Measurements from ENCODE around the gene GDF11.
"Not testable (repeated sequence)": the region's sequence is repeated elsewhere in the genome, so short reads cannot be mapped to it uniquely, and the experiment has no call there.

GDF11 gene

GRCh38 chr12:55741931-55742680, 816 bp upstream of the GDF11 start:
- DNase-seq (ENCODE audit: low read depth, low spot score) = no peak

DNA sequence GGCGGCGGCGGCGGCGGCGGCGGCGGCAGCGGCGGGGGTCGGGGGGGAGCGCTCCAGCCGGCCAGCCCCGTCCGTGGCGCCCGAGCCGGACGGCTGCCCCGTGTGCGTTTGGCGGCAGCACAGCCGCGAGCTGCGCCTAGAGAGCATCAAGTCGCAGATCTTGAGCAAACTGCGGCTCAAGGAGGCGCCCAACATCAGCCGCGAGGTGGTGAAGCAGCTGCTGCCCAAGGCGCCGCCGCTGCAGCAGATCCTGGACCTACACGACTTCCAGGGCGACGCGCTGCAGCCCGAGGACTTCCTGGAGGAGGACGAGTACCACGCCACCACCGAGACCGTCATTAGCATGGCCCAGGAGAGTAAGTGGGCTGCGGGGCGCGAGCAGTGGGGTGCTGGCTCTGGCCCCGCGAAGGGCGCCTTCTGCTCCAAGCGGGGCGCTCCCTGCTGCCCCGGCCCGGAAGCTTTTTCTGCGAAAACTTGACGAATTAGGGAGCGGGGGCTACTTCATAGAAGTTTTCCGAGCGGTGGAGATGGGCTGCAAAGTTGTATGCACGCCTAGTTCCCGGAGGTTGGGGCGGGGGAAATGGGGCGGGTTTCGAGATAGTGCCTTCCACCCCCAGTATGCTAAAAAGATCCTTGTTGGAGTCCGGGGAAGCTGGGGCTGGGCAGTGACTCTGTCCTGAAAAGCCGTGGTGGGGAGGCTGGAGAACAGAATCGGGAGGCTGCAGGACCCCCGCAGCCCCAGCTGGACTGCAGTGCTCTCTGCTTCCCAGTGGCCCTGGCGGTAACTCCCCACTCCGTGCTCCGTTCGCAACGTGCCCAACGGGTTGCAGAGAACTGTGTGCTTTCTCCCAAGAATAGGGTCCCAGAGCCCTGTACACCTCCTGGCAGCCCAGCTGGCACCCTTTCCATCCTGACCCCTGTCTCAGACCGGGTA, 751 bp downstream of the GDF11 start:
- DNase-seq (ENCODE audit: low read depth, low spot score) = no peak

GRCh38 chr12:55744340-55745030, 1.6 kb downstream of the GDF11 start:
- DNase-seq (ENCODE audit: low read depth, low spot score) = no peak

- no peak for DNase-seq (ENCODE audit: low read depth, low spot score)
Observed at GRCh38 chr12:55745361-55746173, 2.6 kb downstream of the GDF11 start.

GRCh38 chr12:55746174-55746912, 3.4 kb downstream of the GDF11 start:
- no peak for DNase-seq (ENCODE audit: low read depth, low spot score)

GRCh38 chr12:55746913-55747231, 4.0 kb downstream of the GDF11 start:
- DNase-seq (ENCODE audit: low read depth, low spot score) = no peak

DNA sequence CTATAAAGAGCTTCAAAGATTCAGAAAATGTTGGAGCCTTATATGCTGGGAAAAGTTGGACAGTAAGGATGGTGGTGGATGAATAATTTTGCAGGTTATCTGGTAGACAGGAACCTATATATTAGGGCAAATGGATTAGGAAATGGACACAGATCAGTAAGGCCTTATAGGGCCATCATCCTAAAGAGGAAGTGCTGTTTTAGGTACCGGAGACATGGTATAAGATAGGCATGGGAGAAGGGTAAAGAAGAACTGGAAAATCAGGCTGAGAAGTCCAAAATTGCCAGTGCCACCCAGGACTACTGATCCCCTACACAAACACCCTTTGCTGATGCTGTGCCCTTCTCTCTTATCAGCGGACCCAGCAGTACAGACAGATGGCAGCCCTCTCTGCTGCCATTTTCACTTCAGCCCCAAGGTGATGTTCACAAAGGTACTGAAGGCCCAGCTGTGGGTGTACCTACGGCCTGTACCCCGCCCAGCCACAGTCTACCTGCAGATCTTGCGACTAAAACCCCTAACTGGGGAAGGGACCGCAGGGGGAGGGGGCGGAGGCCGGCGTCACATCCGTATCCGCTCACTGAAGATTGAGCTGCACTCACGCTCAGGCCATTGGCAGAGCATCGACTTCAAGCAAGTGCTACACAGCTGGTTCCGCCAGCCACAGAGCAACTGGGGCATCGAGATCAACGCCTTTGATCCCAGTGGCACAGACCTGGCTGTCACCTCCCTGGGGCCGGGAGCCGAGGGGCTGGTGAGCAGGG, 5.5 kb downstream of the GDF11 start:
- no peak for DNase-seq (ENCODE audit: low read depth, low spot score)

GRCh38 chr12:55755246-55755645, 12.3 kb downstream of the GDF11 start:
- DNase-seq (ENCODE audit: low read depth, low spot score) = no peak

DNA sequence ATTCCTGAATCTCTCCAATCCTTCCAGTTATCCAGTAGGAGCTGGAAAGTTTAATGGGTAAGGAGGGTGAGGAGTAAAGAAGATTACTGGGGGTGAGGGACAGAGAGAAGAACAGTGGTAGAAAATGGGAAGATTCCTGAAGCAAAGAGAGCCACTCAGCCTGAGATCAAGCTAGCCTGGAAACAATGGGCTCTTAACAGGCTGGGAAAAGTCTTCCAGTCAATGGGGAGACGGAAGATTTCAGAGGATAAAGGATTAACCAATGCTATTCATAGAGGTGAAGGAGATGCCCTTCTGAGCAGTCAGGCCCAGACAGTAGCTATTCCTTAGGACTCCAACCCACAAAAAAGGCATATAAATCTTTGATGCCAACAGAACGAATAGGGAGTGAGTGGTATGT, 14.8 kb downstream of the GDF11 start:
- no peak for DNase-seq (ENCODE audit: low read depth, low spot score)

DNA sequence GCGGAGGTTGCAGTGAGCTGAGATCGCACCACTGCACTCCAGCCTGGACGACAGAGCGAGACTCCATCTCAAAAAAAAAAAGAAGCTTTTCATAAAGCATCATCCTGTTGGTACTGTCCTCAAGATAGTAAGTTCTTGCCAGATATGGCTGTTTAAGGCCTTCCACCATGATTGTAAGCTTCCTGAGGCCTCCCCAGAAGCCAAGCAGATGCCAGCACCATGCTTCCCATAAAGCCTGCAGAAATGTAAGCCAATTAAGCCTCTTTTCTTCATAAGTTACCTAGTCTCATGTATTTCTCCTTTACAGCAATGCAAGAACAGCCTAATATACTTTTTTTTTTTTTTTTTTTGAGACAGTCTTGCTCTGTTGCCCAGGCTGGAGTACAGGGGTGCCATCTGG, 15.7 kb downstream of the GDF11 start:
- DNase-seq (ENCODE audit: low read depth, low spot score) = not testable (repeated sequence)

GRCh38 chr12:55760663-55761062, 17.7 kb downstream of the GDF11 start:
- no peak for DNase-seq (ENCODE audit: low read depth, low spot score)

- DNase-seq (ENCODE audit: low read depth, low spot score) = no peak
Observed at GRCh38 chr12:55762646-55763045, 19.7 kb downstream of the GDF11 start.

GRCh38 chr12:55765736-55766290, 22.9 kb downstream of the GDF11 start:
- no peak for DNase-seq (ENCODE audit: low read depth, low spot score)

DNA sequence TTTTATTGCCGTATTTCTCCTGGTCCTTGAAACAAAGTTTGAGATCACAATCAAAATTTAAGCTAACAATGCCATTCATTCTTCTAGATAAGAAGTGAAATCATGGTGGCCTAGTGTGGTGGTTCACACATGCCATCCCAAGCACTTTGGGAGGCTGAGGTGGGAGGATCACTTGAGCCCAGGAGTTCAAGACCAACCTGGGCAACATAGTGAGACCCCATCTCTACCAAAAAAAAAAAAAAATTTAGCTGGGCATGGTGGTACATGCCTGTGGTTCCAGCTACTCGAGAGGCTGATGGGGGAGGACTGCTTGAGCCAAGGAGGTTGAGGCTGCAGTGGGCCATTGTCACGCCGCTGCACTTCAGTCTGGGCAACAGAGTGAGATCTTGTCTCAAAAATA, 24.2 kb downstream of the GDF11 start:
- DNase-seq (ENCODE audit: low read depth, low spot score) = no peak

GRCh38 chr12:55771736-55772135, 28.8 kb downstream of the GDF11 start:
- no peak for DNase-seq (ENCODE audit: low read depth, low spot score)

DNA sequence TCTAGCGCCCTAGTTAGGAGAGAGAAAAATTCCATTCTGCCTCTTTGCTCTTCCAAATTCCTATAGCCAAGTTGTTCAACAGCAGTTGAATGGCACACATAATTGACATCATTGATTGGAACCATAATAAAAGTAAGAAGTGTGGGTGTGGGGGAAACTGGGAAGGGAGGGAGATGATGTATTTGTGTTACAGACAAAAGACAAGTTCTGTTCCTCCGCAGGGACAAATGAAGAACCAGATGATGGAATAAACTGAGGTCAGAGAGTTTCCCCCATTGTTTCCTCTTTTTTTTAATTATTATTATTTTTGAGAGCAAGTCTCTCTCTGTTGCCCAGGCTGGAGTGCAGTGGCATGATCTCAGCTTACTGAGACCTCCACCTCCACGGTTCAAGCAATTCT, 34.9 kb downstream of the GDF11 start:
- DNase-seq (ENCODE audit: low read depth, low spot score) = no peak

- no peak for DNase-seq (ENCODE audit: low read depth, low spot score)
Observed at GRCh38 chr12:55780685-55781084, 37.8 kb downstream of the GDF11 start.

DNA sequence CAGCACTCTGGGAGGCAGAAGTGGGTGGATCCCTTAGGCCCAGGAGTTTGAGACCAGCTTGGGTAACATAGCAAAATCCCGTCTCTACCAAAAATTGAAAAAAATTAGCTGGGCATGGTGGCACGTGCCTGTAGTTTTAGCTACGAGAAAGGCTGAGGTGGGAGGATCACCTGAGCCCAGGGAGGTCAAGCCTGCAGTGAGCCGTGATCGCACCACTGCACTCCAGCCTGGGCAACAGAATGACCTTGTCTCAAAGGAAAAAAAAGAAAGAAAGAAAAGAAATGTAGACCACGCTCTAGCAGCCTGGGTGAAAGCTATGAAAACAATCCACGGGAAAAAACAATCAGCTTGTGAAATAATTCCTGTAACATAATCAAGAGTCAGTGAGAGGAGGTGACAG, 45.6 kb downstream of the GDF11 start:
- DNase-seq (ENCODE audit: low read depth, low spot score) = no peak

DNA sequence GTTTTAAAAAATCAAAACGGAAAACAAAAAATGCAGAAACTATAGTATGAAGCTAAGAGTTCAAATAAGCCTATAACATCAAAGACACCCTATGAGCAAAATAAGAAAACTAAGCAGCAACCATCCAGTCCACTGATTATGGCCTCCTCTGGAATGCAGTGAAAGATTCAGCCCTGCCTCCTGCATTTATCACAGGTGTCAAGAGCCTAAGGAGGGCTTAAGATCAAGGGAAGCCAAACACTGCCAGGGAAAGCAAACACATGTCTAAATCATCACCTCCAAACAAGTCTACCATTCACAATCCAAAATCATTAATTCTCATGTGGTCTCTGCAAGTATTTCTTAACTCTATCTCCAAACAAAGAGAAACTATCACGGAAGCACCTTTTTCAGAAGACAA, 46.2 kb downstream of the GDF11 start:
- DNase-seq (ENCODE audit: low read depth, low spot score) = no peak

DNA sequence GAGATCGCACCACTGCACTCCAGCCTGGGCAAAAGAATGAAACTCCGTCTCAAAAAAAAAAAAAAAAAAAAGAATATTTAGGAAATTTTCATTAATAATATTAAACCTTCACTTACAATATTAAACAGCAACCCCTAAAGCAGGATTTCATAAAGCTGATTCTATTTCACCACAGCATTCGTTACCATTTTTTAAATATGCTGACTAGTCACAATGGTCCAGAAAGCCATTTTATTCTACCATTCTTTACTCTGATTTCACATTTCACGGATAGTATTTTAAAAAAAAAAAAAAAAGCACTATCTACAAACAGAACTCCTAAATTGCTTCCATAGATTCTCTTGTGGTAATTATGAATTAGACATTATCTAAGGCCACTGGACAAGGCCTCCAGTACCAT, 47.0 kb downstream of the GDF11 start:
- DNase-seq (ENCODE audit: low read depth, low spot score) = no peak

Measured in brain pericyte (primary cell).